GM18951 (cell line): ENCODE data around the gene AP3S1.
"Not testable (repeated sequence)": the region's sequence is repeated elsewhere in the genome, so short reads cannot be mapped to it uniquely, and the experiment has no call there.

Source experiments
- POLR2A ChIP-seq: IDR thresholded peaks from 4 replicates; pipeline ENCODE4 v1.6.1; 2011; ENCODE audit warnings: mild to moderate bottlenecking; ENCODE audit not compliant: insufficient read length, insufficient read depth; ENCODE audit errors: extremely low read depth
- in situ Hi-C: fragments of 300-500 bp; cut with MboI; formaldehyde crosslinking; loops from one replicate; pipeline ENCODE4 v1.12.0; 2022; ENCODE audit warnings: low sequenced_read_pairs, mixed read lengths, inconsistent platforms; ENCODE audit not compliant: unreplicated experiment

AP3S1 gene

DNA sequence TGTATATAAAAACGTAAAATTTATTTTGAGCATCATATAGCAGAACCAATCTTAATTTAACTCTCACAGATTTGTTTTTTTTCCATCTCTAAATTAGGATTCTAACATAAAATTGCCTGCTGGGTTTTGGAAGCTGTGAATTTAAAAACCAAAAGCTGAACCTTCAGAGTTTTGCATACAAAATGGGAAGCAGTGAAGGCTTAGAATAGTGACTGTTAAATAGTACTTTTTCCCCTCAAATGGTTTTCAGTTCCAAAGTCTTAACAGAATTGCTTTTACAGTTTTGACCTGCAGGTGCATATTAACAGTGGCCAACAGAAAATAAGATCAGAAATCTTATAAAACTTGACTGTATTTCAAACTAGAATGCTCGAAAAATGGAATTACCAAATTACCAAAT is 65.4 kb downstream of the AP3S1 start:
- TF ChIP-seq POLR2A = no peak
- in situ Hi-C loops = no loop called here

DNA sequence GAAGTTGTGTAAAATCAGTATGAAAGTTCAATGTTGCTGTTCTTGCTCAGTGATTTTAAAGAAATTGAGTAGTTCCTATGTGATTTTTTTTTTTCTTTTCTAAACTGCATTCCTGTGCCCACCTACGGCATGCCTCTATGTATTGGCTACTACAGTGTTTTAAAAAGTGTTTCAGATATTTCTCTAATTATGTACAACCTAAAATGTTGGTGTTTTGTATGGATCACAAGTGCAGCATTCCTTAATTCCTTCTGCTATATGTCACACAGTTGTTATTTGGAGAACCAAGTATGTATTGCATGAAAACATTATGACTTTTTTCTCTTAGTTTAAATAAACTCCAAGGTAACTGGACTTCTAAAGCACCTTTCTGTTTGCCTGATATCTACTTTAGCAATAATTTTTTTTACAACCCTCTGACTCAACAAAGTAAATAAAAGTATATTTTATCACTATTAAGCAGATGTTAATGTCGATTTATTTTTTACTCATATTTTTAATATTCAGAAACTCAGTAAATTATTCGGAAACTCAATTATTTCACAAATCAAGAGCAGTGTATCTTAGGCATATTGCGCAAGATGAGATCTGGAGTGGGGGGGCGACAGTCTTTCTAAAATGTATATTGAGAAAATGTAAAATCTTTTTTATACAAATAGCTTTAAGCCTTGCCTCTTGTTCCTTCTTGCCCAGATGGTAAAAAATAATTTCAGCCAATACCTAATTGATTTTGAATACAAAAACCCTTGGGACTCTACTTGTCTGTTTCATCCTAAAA is 72.1 kb downstream of the AP3S1 start:
- in situ Hi-C loops = not testable (repeated sequence)

DNA sequence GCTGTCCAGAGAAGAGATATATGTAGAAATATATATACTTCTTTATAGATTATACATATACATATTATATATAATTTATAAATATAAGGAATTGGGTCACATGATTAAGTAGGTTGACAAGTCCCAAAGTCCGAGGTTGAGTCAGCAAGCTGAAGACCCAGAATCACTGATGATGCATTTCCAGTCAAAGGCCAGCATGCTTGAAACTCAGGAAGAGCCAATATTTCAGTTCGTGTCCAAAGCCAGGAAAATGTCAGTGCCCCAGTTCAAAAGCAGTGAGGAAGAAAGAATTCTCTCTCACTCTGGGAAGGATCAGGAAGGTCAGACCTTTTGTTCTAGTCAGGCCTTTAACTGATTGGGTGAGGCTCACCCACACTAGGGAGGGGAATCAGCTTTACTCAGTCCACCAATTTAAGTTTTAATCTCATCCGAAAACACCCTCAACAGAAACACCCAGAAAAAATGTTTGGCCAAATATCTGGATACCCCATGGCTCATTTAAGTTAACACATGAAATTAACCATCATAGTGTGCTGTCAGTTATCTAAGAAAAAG is 78.5 kb downstream of the AP3S1 start:
- in situ Hi-C loops = no loop called here
- TF ChIP-seq POLR2A = no peak

DNA sequence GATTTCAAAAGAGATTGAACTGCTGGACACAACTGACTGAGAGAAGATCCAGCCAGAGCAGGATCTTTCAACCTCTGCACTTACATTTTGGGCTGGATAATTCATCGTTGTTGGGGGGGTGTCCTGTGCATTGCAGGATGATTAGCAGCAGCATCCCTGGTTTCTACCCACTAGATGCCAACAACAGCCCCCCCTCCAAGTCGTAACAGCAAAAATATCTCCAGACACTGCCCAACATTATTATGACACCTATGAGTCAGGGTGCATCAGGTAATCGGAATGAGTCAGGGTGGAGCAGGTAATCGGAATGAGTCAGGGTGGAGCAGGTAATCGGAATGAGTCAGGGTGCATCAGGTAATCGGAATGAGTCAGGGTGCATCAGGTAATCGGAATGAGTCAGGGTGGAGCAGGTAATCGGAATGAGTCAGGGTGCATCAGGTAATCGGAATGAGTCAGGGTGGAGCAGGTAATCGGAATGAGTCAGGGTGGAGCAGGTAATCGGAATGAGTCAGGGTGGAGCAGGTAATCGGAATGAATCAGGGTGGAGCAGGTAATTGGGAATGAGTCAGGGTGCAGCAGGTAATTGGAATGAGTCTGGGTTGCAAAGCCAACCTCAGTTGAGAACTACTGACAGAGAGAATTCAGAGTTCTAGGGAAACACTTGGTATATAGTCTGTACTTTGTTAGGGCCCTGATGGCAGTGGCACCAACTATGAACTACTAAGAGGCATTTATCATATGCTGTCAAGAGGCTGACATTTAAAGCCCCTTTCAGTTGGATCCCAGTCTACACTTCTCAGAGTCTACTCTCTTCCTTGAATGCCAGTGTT is 87.1 kb downstream of the AP3S1 start:
- in situ Hi-C loops = not testable (repeated sequence)

DNA sequence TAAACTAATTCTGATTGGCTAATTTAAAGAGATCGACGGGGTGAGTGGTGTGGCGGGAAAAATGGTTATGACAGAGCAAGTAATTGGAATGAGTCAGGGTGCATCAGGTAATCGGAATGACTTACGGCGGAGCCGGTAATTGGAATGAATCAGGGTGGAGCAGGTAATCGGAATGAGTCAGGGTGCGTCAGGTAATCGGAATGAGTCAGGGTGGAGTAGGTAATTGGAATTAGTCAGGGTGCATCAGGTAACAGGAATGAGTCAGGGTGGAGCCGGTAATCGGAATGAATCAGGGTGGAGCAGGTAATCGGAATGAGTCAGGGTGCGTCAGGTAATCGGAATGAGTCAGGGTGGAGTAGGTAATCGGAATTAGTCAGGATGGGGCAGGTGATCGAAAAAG is 88.4 kb downstream of the AP3S1 start:
- in situ Hi-C loops = not testable (repeated sequence)

DNA sequence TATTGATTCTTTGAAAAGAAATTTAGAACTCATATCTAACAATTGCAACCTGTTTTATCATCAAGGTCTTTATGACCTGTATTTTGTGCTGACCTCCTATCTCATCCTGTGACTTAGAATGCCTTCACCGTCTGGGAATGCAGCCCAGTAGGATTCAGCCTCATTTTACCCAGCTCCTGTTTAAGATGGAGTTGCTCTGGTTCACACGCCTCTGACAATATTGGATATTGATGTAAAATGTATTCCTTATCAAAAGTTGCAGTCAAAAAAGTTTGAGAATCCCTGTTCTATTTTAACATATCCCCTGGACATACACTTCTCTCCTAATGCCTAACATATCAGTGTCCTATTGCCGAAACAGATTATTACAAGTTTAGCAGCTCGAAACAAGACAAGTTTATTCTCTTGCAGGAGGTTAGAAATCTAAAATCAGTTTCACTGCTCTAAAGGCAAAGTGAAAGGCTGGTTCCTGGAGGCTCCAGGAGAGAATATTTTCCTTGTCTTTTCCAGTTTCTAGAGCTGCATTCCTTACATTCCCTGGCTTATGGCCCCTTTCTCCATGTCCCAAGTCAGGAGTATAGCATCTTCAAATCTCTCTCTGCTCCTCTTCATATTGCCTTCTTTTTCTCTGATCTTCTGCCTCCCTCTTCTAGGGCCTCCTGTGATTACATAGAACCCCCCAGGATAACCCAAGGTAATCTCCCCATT is 89.0 kb downstream of the AP3S1 start:
- TF ChIP-seq POLR2A = no peak
- in situ Hi-C loops = no loop called here

DNA sequence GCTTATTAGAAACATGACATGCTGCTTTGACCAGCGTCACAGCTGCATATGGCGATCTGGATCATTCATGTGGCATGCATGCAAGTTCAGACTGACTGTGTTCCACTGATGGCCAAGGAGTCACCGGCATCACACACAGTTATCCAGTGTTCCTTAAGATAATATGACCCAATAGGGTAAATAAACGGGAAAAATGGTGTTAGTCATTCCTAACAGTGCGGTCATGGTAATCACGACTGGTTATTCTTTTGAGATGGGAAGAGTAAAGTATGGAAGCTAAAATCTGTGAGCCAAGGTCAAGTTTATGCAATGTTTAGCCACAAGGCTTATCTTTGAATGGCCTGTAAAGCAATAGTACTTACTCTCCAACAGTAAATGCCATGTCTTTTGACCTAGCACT is 91.3 kb downstream of the AP3S1 start:
- in situ Hi-C loops = no loop called here

DNA sequence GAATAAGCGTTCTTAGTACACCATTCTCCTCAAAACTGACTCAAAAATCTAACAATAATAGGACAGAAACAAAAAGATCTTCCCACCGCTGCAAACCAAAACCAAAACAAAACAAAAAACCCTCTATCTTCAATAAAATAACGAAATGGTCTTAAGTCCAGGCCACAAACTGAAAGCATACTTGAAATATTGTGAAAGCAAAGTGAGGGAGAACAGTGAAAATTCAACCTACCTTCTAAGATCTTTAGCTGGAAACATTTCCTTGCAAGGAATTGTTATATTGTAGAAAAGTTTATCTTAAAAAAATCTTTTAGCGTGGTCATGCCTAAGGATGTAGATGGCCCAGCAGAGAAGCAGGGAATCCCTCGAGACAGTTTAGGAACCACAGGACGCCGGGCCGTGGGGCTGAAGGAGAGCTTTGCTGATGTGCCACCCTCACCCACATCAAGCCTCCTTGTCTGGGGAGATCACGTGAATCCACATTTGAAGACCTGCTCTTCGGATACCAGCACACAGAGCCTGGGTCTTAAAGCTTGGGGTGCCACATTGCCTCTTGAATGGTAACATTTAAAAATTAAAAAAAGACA is 92.7 kb downstream of the AP3S1 start:
- in situ Hi-C loops = no loop called here
- TF ChIP-seq POLR2A = no peak

More for the DNA sequence above, 91.3 kb downstream of the AP3S1 start:
- no peak for TF ChIP-seq POLR2A

DNA sequence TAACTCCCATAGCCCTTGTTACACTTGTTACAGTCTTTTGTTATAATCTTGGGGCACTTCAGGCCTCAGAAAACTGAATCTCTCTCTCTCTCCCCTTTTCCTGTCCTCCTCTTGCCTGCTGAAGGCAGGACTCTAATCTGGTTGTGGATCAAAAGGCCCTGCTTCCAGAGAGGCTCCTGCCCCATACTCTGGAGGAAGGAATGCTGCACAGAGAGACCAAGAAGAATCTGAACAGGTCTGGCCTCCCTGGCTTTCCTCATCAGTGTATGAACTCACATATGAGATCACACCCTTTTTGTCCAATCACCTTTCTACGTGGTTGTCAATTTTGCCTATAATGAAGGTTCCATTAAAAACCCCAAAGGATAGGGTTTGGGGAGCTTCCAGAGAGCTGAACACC is 94.3 kb downstream of the AP3S1 start:
- in situ Hi-C loops = no loop called here

DNA sequence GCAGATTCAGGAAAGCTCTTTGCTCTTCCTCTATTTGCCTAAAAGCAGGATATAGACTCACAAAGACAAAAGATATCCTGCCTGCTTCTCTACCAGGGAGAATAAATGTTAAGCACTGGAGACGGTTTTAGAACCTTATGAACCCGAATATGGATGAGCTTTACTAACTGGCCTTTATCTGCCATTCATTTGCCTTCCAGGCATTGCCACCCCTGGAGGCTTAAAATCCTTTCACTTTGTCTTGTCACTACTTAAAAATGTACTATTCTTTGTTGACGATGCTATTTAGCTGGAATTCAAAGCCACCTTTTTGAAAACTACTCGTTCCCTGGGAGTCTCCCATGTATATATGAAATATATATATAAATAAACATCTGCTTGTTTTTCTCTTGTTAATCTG is 97.3 kb downstream of the AP3S1 start:
- TF ChIP-seq POLR2A = no peak
- in situ Hi-C loops = no loop called here

More for the DNA sequence above, 94.3 kb downstream of the AP3S1 start:
- TF ChIP-seq POLR2A = no peak

DNA sequence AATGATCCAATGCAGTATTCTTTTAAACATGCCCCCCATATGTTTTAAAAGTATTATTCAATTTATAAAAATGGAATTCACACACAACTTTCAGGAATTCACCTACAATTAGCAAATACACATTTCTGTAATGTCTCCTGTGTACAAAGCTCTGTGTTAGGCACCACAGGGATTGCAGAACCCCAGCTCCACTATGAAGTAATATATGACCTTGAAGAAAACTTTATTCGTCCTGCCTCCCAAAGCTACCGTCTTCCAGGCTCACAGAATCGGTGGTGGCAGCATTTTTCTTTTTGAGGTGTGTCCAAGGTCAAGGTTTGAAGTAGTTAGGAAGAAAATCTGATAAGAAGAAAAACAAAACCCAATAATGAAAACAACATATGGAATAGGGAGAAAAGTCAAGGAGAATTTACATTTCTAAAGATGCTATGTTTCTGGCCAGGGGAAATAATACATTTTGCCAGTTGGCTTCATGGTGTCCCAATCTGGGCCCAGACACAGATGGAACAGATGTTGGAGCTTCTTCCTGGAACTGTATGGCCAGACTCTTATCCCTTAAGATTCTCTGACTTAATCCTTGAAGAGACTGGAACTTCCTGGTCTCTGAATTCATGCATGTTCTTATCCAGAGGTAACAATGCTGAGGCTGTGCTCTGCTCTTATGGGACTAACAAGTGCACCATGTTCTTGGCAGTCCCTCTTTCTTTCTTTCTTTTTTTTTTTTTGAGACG is 98.5 kb downstream of the AP3S1 start:
- in situ Hi-C loops = no loop called here
- no peak for TF ChIP-seq POLR2A

DNA sequence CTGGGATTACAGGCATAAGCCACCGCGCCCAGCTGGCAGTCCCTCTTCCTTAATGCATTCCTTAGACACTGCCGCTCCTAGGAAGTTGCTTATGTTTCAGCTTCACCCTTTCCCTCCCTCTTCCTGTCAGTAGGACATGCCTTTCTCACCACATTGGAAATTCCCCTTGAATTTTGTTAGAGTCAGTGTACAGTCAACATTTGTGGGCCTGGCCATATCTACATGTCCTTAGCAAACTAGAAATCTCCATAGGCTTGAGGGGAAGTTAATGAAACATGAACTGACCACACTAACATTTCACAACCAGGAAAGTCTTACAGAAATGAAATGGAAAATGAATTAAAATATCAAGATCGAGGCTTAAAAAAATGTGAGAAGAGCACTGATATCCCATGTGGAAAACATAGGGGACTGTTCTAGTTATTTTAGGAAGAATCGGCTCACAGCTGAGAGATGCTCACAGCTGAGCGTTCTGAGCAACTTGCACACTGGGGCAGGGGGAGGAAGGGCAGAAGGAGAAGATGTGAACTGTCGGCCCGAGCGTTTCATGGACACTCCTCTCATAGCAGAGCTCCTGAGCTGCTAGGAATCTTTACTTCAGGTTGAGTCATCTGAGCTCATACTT is 99.4 kb downstream of the AP3S1 start:
- no peak for TF ChIP-seq POLR2A
- in situ Hi-C loops = no loop called here

DNA sequence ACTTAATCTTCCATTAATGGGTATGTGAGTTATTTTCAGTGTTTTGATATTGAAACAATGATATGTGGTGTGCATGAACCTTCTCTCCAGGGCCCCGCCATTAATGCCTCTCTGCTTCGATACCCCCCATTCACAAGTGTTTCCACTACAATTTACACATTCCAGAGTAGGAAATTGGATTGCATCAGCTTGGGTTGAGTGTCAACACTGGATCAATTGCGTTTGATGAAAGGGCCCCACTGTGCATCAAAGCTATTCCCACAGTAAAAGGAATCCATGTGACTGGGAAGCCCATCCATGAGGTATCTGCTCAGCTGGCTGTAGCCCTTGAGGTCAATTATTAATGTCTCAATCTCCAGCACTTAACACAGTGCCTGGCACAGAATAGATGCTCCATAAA is 102.8 kb downstream of the AP3S1 start:
- in situ Hi-C loops = no loop called here
- no peak for TF ChIP-seq POLR2A
